ENCODE results near the gene GSTT2.
"Not testable (repeated sequence)": the region's sequence is repeated elsewhere in the genome, so short reads cannot be mapped to it uniquely, and the experiment has no call there.

The GSTT2 gene

DNA sequence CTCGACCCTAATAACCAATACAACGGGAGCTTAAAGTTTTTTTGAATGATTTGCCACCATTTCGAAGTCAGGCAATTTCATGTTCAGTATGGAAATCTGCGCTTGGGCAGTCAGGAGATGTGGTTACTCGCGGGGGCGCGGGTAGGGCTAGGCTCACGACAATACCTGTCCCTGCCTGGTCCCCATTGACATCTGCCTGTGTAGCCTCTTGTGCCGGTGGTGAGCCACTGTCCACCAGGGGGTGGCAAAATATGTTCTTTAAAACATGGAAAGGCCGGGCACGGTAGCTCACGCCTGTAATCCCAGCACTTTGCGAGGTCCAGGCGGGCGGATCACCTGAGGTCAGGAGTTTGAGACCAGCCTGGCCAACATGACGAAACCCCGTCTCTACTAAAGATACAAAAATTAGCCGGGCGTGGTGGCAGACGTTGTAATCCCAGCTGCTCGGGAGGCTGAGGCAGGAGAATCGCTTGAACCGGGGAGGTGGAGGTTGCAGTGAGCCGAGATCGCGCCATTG is 5.0 kb upstream of the GSTT2 start:
- DNase-seq: not testable (repeated sequence)

DNA sequence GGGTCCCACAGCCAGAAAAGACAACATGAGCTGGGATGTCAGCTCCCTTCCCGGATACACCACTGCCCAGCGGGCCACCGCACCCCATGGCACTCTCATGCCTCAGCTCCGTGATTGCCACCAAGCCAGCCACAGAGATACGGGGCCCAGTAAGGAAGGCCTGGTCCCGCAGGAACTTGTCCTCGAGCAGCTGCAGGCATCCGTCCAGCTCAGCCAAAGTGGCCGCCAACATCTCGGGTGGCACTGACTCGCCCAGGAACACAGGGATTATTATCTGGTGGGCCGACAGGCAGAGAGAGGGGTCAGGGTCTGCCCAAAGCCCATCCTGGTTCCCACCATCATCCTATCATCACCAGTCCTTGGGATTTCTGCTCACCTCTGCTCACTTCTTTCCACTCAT is 2.6 kb upstream of the GSTT2 start:
- not testable (repeated sequence) for DNase-seq

DNA sequence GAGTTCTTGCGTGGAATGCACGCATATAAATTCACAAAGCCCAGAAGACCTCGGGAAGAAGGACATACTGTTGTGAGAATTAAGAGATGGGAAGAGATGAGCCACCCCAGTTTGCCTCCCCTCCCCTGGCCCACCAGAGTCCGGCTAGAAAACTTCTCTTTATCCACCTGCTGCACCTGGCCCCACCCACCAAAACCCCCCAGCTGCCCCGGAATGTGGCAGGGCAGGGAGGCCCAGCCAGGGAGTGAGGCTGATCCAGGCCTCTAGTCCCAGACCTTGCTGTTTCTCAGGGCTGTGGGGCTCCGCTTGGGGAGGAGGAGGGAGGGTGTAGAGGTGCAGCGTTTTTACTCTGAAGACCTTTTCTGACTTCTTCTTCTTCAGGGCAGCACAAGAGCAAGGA is 633 bp downstream of the GSTT2 start:
- DNase-seq: not testable (repeated sequence)

DNA sequence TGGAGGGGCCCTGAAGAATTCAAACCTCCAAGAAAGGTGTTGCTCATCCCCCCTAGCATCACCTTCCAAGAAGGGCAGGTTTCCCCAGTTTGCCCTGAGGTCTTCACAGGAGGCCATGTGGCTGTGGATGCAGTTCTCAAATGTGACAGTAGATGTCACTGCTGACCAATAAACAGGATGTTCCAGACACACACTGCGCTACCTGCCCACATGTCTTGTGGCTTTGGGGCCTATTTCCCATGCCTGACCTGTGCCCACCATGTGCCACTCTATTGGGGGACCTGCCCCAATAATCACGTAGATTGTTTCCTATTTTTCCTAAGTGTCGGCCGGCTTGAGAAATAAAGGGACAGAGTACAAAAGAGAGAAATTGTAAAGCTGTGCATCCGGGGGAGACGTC is 4.5 kb downstream of the GSTT2 start:
- DNase-seq: peak; percentile 3 to 46

DNA sequence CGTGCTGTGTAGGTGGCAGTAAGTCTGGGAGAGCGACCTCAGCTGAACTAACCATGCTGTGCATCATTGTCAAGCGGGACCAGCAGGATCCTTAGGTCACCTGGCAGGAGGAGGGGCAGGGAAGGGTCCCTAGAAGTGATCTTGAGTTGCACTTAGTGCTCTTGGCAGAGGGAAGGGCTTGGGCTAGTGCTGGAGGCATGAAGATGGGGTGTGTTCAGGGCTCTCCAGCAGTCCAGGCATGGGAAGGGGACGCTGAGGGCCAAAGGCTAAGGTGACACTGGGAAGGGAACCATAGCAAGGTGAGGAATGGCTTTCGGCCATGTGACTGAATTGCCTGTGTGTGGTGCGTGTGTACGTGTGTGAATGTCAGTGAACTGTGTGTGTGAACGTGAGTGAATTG is 6.2 kb downstream of the GSTT2 start:
- not testable (repeated sequence) for DNase-seq

DNA sequence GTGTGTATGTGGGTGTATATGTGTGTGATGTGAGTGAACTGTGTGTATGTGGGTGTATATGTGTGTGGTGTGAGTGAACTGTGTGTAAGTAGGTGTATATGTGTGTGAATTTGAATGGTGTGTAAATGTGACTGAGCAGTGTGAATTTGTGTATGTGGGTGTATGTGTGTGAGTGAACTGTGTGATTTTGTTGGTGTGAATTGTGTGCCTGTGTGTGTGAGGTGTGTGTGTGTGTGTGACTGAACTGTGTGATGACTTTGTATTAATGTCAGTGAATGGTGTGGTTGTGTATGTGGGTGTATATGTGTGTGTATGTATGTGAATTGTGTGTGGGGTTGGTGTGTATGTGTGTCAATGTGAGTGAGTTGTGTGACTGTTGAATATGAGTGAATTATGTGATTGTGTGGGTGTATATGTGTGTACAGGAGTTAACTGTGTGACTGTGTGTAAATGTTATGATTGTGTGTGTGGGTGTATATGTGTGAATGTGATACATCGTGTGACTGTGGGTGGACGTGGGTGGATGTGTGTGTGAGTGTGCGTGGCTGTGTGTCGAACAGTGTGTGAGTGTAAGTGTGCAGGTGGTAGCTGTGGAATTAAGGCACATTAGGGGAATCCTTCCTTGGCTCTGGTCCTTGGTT is 6.7 kb downstream of the GSTT2 start:
- not testable (repeated sequence) for DNase-seq

DNA sequence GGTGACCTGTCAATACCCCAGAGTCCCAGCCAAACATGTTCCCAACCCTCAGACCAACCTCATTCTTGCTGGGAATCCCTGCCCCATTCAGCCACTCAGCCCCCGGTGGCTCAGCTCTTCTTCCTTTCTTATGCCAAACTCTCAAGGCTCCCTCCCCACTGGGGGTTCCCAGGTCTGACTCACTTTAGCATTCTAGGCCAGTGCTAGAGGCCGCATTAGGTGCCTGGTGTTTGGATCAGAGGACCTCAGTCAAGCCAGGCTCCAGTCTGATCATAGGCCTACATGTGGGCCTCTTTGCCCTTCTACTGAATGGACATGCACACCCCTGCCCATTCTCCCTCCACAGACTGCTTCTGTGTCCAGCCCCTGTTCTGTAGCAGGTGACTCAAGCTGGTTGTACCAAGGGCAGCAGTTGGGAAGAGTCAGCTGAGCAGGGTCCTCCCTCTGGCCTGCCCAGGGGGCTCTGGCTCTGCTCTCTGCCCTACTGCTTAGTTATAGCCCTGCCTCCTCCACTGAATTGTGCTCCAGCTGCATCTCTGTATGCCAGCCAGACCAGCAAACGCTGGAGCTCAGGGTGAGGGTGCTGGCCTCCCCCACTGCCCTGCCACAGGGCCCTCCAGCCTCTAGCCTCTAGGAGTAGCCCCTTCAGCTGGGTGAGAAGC is 9.8 kb downstream of the GSTT2 start:
- DNase-seq: not testable (repeated sequence)

DNA sequence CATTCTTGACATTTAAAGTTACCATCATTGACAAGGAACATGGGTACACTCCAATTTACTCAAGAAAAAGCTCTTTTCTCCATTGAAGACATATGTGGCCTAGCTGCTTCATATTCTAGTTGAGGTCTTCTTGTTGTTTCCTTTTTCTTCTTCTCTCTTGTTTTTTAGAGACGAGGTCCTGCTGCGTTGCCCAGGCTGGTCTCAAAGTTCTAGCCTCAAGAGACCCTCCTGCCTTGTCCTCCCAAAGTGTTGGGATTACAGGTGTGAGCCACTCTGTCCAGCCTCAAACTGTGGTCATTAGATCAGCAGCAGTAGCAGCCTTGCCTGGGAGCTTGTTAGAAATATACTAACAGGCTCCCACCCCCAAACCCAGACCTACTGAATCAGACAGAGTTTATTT is 13.1 kb downstream of the GSTT2 start:
- DNase-seq: not testable (repeated sequence)

DNA sequence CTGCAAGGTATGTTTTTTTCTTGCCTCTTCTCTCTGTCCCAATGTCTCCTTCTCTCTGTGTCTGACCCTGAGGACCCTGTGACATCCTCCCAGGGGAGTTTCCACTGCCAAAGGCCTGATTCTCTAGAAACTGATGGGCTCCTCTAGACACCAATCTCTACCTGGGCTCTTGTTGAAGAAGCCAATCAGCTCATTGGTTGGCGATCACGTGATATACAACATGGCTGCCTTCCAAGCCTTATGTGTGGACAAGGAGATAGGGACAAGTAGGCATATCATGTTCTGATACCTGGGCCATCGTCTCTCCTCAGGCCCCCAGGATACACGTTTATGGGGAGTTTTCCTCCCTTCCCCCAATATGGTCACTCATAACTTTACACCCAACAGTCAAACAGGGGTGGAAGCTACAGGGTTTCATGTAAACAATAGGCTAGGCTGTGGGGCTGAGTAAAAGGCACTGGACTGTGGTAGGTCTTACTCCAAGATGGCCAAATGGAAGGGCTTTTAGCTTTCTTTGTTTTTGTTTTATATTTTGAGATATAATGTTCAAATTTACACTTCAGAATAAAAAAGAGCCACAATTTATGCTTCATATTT is 13.7 kb downstream of the GSTT2 start:
- not testable (repeated sequence) for DNase-seq

DNA sequence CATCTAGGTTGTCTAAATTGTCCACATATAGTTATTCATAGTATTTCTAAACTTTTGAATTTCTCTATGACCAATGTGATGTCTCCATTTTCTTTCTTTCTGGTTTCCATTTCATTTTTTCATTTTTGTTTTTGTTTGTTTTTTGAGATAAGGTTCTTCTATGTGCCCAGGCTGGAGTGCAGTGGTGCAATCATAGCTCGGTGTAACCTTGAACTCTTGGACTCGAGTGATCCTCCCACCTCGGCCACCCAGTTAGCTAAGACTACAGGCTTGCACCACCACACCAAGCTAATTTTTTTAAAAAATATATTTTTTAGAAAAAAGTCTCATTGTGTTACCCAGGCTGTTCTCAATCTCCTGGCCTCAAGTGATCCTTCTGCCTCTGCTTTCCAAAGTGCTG is 17.2 kb downstream of the GSTT2 start:
- DNase-seq: no peak

DNA sequence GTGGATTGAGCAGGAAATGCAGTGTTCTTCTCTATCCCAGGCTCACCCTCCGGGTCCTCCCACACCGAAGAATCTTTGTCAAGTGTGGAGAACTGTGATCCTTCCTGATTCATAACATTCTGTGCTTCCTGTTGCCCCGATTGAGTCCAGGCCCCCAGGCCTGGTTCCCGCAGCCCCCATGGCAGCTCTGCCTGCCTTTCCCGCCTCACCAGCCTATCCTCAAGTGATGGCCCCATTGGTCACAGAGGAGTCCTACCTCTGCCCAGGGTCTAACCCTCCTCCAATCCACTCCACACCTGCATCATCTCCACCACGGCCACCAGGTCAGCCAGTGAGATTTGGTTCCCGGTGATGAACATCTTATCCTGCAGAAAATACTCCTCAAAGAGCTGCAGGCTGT is 19.8 kb downstream of the GSTT2 start:
- DNase-seq: not testable (repeated sequence)

DNA sequence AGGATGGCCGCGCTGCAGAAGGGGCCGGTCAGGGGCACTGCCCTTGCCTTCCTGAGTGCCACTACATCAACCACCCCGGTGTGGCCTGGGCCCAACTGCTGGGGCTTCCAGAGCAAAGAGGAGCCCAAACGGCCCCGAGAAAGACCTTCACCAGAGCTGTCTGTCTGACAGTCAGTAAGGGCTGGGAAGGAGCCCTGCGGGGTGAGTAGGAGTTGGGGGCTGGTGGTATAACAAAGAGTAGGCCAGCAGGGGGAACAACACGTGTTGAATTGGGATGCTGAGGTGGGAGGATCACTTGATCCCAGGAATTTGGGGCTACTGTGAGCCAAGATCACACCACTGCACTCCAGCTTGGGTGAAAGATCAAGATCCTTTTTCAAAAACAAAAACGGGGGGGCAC is 21.4 kb downstream of the GSTT2 start:
- no peak for DNase-seq

DNA sequence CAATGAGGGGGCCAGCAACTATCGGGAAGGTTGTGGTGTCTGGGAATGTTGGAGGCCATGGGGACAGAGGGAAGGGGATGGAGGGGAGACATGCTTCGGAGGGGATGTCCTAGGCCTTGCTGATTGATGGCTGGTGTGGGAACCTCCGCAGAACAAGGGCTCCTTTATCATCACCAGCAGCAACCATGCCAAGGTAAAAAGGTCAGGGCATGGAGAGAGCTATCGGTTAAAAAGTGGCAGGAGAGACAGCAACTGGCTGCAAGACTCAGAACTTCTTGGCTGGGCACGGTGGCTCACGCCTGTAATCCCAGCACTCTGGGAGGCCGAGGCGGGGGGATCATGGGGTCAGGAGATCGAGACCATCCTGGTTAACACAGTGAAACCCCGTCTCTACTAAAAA is 22.3 kb downstream of the GSTT2 start:
- no peak for DNase-seq

DNA sequence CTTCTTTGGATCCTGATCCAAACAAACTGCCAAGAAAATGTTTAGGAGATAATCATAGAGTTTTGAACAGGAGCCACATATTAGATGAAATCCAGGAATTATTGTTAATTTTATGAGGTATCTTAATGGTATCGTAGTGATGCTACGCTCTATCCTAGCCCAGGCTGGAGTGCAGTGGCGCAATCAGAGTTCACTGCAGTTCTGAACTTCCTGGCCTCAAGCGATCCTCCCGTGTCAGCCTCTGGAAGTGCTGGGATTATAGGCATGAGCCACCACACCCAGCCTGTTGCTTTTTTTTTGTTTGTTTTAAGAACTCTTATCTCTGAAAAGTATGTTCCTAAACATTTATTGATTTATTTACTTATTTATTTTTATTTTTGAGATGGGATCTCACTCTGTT is 22.9 kb downstream of the GSTT2 start:
- DNase-seq: no peak

DNA sequence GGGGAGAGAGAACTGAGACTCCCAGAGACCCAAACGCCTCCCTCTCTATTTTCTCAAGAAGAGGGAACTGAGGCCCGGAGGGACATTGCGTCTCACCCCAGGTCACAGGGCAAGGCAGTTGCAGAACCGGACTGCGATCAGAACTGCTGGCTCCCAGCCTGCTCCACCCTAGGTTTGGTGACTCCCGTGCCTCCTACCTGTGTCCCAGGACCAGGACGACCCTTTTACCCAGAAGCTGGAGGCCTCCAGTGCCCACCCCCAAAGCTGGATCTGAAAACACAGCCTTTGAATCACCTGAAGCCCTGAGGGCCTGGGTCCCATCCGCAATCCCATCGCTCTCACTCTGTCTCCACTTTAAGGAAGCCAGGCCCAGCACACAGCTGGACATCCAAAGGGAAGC is 24.0 kb downstream of the GSTT2 start:
- no peak for DNase-seq

DNA sequence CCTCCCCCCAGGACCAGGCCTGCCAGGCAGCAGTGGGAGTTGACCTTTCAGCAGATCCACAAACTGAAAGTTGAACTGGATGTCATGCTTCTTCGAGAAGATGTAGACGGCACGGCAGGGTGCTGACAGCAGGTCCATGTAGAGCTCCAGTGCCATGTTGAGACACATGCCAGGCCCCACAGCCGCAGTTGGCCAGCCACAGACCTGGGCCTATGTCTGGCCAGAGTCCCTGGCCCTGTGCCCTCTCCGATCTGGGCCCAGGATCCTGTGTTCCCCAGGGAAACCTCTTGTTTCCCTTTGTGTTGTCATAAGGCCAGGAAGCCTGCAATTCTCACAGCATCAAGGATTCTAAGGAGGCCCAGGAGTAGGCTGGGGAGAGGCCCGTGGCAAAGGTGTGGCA is 25.3 kb downstream of the GSTT2 start, which contains the start of gene GSTT4:
Gene GSTT4 (minus strand): TSS at position 253 of the 400 bp plus-strand sequence. CDS start 97 bp downstream, at position 156.
- DNase-seq: no peak

DNA sequence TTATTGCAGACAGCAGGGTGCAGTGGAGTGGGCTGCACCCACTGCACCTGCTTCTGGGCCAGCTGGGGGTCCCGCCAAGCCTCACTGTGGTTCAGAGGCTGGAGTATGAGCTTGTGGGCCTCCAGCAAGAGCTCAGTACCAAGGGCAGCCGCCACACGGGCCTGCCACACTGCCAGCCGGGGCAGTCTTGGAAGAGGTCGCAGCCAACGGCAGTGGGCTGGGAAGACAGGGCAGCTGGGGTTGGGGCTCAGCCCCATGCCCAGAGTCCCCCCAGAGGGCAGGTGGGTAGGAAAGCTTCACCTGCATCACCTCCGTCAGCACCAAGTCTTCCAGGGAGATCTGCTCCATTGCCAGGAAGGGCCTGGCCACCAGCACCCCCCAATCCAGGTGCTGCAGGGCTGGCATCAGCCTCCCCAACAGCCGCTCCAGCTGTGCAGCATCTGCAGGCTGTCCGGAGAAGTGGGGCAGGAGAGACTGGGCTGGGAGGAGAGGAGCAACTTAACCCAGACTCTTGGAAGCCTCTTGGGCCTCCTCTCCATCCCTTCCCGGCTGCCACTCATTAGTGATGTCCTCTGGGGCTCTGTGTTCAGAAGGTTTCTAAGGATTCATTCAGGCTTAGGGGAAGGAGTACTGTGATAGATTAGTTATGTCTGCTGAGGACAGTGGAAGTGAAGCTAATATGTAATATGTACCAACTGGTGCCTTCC is 26.4 kb downstream of the GSTT2 start:
- no peak for DNase-seq

DNA sequence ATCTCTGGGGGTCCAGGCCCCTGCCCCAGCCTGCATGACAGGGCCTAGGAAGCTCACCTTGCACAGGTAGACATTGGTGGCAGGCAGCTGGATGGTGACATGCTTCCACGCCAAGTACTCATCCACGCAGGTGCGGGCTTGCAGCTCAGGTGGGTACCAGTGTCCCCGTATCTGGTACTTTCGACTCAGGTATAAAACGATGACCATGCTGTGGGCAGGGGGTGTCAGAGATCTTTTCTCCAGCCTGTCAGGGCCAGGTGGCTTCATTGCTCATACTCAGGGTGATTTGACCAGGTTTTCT is 26.9 kb downstream of the GSTT2 start:
- no peak for DNase-seq

DNA sequence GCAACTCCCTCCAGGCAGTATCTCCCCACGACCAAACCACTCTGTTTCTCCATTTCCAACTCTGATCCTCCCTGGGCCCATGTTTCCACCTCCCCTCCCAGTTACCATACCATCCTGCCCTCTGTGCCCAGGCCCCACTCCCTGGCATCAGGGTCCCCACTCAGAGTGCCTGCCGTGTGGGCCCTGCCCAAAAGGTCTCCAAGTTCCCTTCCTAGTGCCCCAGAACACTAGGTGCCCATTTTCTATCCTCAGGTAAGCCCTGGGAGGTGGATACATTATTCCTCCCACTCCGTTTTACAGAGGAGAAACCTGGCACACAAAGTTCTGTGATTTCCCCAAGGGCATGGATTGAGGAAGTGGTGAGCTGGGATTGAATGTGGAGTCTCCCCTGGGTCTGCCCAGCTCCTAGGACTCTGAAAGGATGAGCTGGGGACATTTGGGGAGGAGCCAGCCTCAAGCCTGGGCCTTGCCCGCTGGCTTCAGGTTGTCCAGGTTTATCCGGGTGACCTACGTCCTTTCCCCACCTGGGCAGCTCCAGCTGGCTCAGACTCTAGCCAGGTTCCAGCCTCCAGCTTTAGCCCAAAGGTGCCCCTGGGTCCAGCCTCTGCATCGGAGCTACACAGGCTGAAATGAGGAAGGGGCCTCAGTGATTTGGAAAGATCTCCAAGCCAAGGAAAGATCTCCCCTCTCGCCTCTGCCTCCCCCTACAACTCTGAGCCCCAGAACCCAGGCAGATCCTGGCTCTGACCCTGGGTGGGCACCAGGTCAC is 27.5 kb downstream of the GSTT2 start:
- no peak for DNase-seq

DNA sequence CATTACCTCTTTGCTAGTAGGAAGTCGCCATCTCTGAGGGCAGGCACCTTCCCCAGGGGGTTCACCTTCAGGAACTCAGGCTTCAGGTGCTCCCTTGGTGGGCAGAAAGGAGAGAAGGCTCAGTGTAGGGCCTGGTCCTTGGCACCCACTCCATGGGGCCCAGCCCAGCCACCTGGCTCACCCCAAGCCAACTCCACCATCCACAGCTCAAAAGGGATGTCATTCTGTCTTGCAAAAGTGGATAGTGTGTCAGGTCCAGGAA is 28.0 kb downstream of the GSTT2 start:
- DNase-seq: no peak

DNA sequence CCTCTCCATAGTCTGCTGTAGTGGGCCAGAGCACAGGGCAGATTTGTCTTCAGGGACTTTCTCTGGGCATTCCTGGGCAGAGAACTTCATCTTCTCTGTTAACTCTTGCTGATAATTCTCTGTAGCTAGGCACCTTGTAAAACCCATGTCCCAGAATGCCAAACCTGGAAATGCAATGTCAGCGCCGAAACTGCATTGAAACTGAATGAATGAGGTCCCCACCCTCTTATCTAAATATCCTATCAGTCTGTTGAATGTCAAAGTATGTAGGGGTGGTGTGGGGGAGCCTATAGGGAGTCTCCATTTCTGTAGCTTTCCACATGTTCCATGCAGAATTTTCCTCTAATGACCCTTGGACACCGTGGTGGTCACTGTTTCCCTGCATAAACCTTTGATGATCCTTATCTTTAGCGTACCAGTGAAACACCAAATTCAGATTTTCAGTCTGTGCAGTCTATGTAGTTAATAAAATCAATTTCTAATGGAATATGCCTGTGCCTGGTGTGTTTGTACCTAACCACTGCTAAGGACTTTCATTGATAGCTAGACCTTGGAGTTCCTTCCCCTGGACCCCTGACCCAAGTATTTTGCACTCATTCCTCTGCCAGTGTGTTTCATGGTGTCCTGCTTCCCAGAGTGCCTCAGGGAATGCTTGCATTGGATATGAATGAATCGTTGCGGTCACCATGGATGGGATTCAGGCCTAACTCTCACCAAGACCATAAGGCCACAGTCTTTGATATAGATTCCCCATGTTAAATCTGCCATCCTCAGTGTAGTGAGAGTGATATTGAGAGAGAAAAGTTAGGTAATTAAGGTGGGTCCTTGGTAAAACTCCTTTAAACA is 28.7 kb downstream of the GSTT2 start:
- DNase-seq: no peak

Data from Kasumi-1 (cell line).